SK-N-SH treated with all-trans-retinoic acid at 6 μM for 48 hours (cell line): Measurements from ENCODE around the gene VTI1A.

Experiments
- ARNTL ChIP-seq: fragments of 450-650 bp; formaldehyde crosslinking; IDR thresholded peaks from 2 replicates; pipeline ENCODE4 v1.5.0; 2020; ENCODE audit warnings: low read depth, mild to moderate bottlenecking, moderate library complexity, borderline replicate concordance
- CSRNP3 ChIP-seq: fragments of 250-450 bp; sonication (Bioruptor Pico); IDR thresholded peaks from 2 replicates; pipeline ENCODE4 v1.5.1; 2021; ENCODE audit warnings: mild to moderate bottlenecking, moderate library complexity
- ESRRG ChIP-seq: fragments of 250-450 bp; sonication (Bioruptor Pico); IDR thresholded peaks from 2 replicates; pipeline ENCODE4 v1.6.1; 2021; ENCODE audit warnings: mild to moderate bottlenecking
- GLIS3 ChIP-seq: fragments of 250-450 bp; sonication (Bioruptor Pico); IDR thresholded peaks from 2 replicates; pipeline ENCODE4 v1.5.0; 2020; ENCODE audit warnings: mild to moderate bottlenecking, moderate library complexity
- ISL1 ChIP-seq: fragments of 250-450 bp; sonication (Bioruptor Pico); IDR thresholded peaks from 2 replicates; pipeline ENCODE4 v2.1.2; 2022; ENCODE audit warnings: mild to moderate bottlenecking, moderate library complexity
- OSR1 ChIP-seq: fragments of 250-450 bp; sonication (Bioruptor Pico); IDR thresholded peaks from 2 replicates; pipeline ENCODE4 v1.8.0; 2022; ENCODE audit warnings: moderate library complexity, mild to moderate bottlenecking, inconsistent platforms
- PATZ1 ChIP-seq: fragments of 250-450 bp; sonication (Bioruptor Pico); IDR thresholded peaks from 2 replicates; pipeline ENCODE4 v1.8.0; 2020; ENCODE audit warnings: mild to moderate bottlenecking, moderate library complexity, borderline replicate concordance
- RARB ChIP-seq: fragments of 250-450 bp; sonication (Bioruptor Pico); IDR thresholded peaks from 2 replicates; pipeline ENCODE4 v1.8.0; 2021; ENCODE audit warnings: mild to moderate bottlenecking, moderate library complexity
- TCF4 ChIP-seq: fragments of 250-450 bp; sonication (Bioruptor Pico); IDR thresholded peaks from 2 replicates; pipeline ENCODE4 v1.8.0; 2021; ENCODE audit warnings: mild to moderate bottlenecking, moderate library complexity, borderline replicate concordance
- TSHZ2 ChIP-seq: fragments of 250-450 bp; sonication (Bioruptor Pico); IDR thresholded peaks from 2 replicates; pipeline ENCODE4 v1.5.0; 2020; ENCODE audit warnings: mild to moderate bottlenecking, moderate library complexity
- ZC3H10 ChIP-seq: fragments of 250-450 bp; sonication (Bioruptor Pico); IDR thresholded peaks from 2 replicates; pipeline ENCODE4 v1.5.1; 2021; ENCODE audit warnings: mild to moderate bottlenecking, moderate library complexity
- ZFP30 ChIP-seq: fragments of 450-650 bp; formaldehyde crosslinking; IDR thresholded peaks from 2 replicates; pipeline ENCODE4 v1.5.0; 2022; ENCODE audit warnings: mild to moderate bottlenecking, moderate library complexity
- ZNF8 ChIP-seq: fragments of 450-650 bp; formaldehyde crosslinking; IDR thresholded peaks from 2 replicates; pipeline ENCODE4 v1.5.0; 2020; ENCODE audit warnings: mild to moderate bottlenecking, moderate library complexity
- TF ChIP-seq, protein P1 (sequence below): fragments of 250-450 bp; sonication (Bioruptor Pico); IDR thresholded peaks from 2 replicates; pipeline ENCODE4 v1.5.1; 2020; ENCODE audit warnings: low read depth, mild to moderate bottlenecking, moderate library complexity

DNA sequence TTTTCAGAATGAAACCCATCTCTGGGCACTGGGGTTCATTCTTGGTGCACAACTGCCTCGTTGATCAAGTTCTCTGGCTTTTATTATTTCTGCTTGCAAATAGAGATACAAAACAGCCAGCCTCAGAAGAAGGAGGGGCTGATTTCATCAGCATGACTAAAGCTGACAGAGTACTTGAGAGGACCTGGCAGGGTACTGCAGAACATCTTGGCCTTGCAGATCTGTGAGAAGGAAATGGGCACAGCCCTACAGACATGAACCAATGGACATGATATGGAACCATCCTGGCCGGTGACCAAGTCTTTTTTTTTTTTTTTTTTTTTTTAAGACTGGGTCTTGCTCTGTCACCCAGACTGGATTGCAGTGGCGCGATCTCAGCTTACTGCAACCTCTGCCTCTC, 240.6 kb downstream of the VTI1A start:
- TF ChIP-seq, protein P1, sequence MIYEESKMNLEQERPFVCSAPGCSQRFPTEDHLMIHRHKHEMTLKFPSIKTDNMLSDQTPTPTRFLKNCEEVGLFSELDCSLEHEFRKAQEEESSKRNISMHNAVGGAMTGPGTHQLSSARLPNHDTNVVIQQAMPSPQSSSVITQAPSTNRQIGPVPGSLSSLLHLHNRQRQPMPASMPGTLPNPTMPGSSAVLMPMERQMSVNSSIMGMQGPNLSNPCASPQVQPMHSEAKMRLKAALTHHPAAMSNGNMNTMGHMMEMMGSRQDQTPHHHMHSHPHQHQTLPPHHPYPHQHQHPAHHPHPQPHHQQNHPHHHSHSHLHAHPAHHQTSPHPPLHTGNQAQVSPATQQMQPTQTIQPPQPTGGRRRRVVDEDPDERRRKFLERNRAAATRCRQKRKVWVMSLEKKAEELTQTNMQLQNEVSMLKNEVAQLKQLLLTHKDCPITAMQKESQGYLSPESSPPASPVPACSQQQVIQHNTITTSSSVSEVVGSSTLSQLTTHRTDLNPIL (CRISPR knock-in tag) = no peak
- no peak for TF ChIP-seq ZFP30 (CRISPR knock-in tag)
- TF ChIP-seq GLIS3 (CRISPR knock-in tag) = no peak
- TF ChIP-seq ARNTL (CRISPR knock-in tag) = no peak
- no peak for TF ChIP-seq ISL1 (CRISPR knock-in tag)
- TF ChIP-seq RARB (CRISPR knock-in tag) = no peak
- no peak for TF ChIP-seq ZC3H10 (CRISPR knock-in tag)
- no peak for TF ChIP-seq CSRNP3 (CRISPR knock-in tag)
- no peak for TF ChIP-seq ESRRG
- no peak for TF ChIP-seq OSR1 (CRISPR knock-in tag)
- no peak for TF ChIP-seq PATZ1 (CRISPR knock-in tag)
- TF ChIP-seq TSHZ2 = no peak
- no peak for TF ChIP-seq ZNF8
- no peak for TF ChIP-seq TCF4
